ENCODE data around the gene BBS4. TPM values are rescaled to one million over a fixed set of nuclear protein-coding genes. Genes with fewer than 3 reads are reported as not detected.

BBS4 gene
- total RNA-seq, 2 experiments from 2014 or later, result 10.0 to 13.1 TPM

DNA sequence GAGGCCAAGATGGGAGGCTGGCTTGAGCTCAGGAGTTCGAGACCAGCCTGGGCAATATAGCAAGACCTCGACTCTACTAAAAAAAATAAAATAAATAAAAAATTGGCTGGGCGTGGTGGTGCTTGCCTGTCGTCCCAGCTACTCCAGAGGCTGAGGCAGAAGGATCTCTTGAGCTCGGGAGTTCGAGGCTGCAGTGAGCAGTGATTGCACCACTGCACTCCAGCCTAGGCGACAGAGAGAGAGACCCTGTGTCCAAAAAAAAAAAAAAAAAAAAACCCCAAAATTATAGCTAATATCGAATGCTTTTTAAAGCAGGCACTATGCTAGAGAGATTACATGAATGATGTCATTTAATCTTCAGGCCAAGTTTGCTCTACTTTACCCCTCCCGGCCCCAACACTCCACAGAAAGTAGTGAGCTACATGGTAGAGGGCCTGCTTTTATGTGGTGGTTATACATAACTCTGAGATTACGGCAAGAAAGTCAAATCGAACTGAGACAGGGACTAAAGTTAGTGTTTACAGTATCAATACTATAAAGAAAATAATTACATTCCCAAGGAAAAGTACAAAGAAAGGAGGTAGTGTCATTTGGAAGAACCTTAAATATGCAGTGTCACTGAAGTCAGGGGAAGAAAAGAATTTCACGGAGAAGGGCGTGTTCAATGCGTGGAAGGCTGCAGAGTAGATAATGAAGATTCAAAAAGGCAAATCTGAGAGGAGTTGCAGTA, 96.4 kb downstream of the BBS4 start:
- no peak for DNase-seq
- Mint-ChIP-seq H3K9me3 (no peaks in the 10 kb centered on the region), H3K27ac (peak overlapping the region; percentile 99), H3K4me3 (peak overlapping the region; percentile 89), H3K27me3 (no peaks in the 10 kb centered on the region), H3K4me1 (peaks cover 64% of the 10 kb centered on the region), H3K36me3 (ENCODE audit: low read depth) (peaks cover 39% of the 10 kb centered on the region)
- ChIA-PET CTCF (interaction anchor here (0.6 to 1.5 kb wide), 4 partner anchors 9 to 297 kb away, joined by 3 to 4 read pairs (median 4); no protein-coding TSS in a partner anchor), POLR2A (interaction anchor here (0.6 kb wide), 1 partner anchor 60 kb away, joined by 3 read pairs; no protein-coding TSS in a partner anchor)

DNA sequence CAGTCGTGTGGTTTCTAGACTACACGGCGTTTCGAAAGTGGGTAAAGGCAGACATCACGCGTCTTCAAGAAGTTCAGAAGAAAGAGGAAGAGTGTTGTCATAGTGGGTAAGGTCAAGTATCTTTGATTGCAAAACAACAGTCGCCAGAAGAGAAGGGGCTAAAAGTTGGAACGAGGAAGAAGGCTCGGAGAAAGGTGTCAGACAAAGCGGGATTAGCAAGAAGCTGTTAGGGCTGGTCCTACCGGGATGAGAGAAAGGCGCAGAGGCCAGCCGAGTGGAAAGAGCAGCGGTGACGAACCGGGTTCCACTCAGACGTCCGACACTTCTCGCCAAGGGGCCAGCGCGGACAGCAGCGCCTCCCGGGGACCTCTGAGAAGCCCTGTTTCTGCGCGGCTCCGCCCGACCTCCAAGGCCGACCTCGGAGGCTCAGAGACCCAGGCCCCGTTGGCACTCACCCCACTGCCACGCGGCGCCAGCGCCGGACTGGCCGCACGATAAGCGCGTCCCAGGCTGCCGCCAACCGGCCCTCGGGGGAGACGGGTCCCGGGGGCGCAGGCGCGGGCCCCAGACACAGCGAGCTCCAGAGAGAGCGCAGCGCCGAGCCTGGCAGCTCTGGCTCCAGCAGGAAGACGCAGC, 97.1 kb downstream of the BBS4 start:
- ChIA-PET POLR2A (no interaction called here), CTCF (interaction anchor here (0.6 to 1.5 kb wide), 4 partner anchors 10 to 297 kb away, joined by 3 to 4 read pairs (median 4); no protein-coding TSS in a partner anchor)
- H3K4me1 Mint-ChIP-seq, result peaks cover 68% of the 10 kb centered on the region
- H3K36me3 Mint-ChIP-seq (ENCODE audit: low read depth), result peaks cover 34% of the 10 kb centered on the region
- H3K9me3 Mint-ChIP-seq, result no peaks in the 10 kb centered on the region
- peak overlapping the region; percentile 89 for H3K4me3 Mint-ChIP-seq
- peak overlapping the region; percentile 99 for H3K27ac Mint-ChIP-seq
- H3K27me3 Mint-ChIP-seq, result no peaks in the 10 kb centered on the region
- peak; percentile 63 for DNase-seq

- peak within 1 kb of the TSS; percentile 89 for H3K4me3 Mint-ChIP-seq
Measured at GRCh38 chr15:72783640-72784455, 97.8 kb downstream of the BBS4 start, which contains the start of gene ADPGK. Gene ADPGK, minus strand, starts transcription at chr15:72783758. Its CDS starts 67 bp downstream, at chr15:72783691.

DNA sequence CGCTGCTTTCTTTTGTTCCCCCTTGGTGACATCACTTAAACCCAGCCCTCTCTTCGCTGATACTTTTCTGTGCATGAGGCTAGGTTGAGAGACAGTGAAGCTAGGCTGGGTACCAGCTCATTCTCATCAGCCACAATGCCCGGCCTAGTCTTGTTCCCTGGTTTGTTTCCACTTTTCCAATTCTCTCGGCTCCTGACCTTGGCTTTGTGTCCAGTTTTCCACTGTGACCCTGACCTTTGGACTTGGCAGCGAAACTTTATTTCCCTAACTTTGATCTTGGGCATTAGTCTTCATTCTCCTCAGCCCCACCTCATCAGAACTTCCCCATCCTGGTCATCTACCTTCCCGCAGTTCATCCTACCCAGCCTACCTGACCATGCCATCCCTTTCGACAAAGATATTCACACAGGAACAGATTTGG, 98.5 kb downstream of the BBS4 start:
- Mint-ChIP-seq H3K4me3 (peak overlapping the region; percentile 89), H3K27ac (peak overlapping the region; percentile 99), H3K9me3 (no peaks in the 10 kb centered on the region), H3K4me1 (peaks cover 62% of the 10 kb centered on the region), H3K36me3 (ENCODE audit: low read depth) (peaks cover 25% of the 10 kb centered on the region), H3K27me3 (no peaks in the 10 kb centered on the region)
- DNase-seq, result no peak
- ChIA-PET POLR2A (no interaction called here), CTCF (interaction anchor here (0.5 to 1.8 kb wide), 5 partner anchors 9 to 422 kb away, joined by 3 to 5 read pairs (median 3); no protein-coding TSS in a partner anchor)

More at GRCh38 chr15:72783640-72784455, 97.8 kb downstream of the BBS4 start, which contains the start of gene ADPGK:
- no peaks in the 10 kb centered on the region for H3K9me3 Mint-ChIP-seq
- ChIA-PET POLR2A (no interaction called here), CTCF (interaction anchor here (0.6 to 1.8 kb wide), 5 partner anchors 10 to 298 kb away, joined by 3 to 5 read pairs (median 3); no protein-coding TSS in a partner anchor)
- DNase-seq, result peak; percentile 91
- peaks cover 27% of the 10 kb centered on the region for H3K36me3 Mint-ChIP-seq (ENCODE audit: low read depth)
- H3K27me3 Mint-ChIP-seq, result no peaks in the 10 kb centered on the region
- H3K27ac Mint-ChIP-seq, result peak within 1 kb of the TSS; percentile 99
- peaks cover 66% of the 10 kb centered on the region for H3K4me1 Mint-ChIP-seq

GRCh38 chr15:72785432-72785831, 99.4 kb downstream of the BBS4 start:
- peaks cover 2% of the 10 kb centered on the region for H3K27me3 Mint-ChIP-seq
- no peak overlapping the region for H3K4me3 Mint-ChIP-seq
- CTCF ChIA-PET, result interaction anchor here (1.0 to 1.8 kb wide), 2 partner anchors 12 to 19 kb away, joined by 3 to 5 read pairs; no protein-coding TSS in a partner anchor
- peak; percentile 49 for DNase-seq
- H3K9me3 Mint-ChIP-seq, result no peaks in the 10 kb centered on the region
- H3K27ac Mint-ChIP-seq, result peak overlapping the region; percentile 99
- POLR2A ChIA-PET, result no interaction called here
- H3K36me3 Mint-ChIP-seq (ENCODE audit: low read depth), result peaks cover 17% of the 10 kb centered on the region
- peaks cover 54% of the 10 kb centered on the region for H3K4me1 Mint-ChIP-seq

- peaks cover 52% of the 10 kb centered on the region for H3K4me1 Mint-ChIP-seq
- no peak for DNase-seq
- H3K27me3 Mint-ChIP-seq, result peaks cover 6% of the 10 kb centered on the region
- H3K9me3 Mint-ChIP-seq, result no peaks in the 10 kb centered on the region
- H3K27ac Mint-ChIP-seq, result peak overlapping the region; percentile 99
- ChIA-PET POLR2A (no interaction called here), CTCF (interaction anchor here (1.0 to 1.8 kb wide), 2 partner anchors 19 to 50 kb away, joined by 3 to 5 read pairs; no protein-coding TSS in a partner anchor)
- H3K4me3 Mint-ChIP-seq, result no peak overlapping the region
- H3K36me3 Mint-ChIP-seq (ENCODE audit: low read depth), result peaks cover 15% of the 10 kb centered on the region
Measured at GRCh38 chr15:72785841-72786240, 99.8 kb downstream of the BBS4 start.

DNA sequence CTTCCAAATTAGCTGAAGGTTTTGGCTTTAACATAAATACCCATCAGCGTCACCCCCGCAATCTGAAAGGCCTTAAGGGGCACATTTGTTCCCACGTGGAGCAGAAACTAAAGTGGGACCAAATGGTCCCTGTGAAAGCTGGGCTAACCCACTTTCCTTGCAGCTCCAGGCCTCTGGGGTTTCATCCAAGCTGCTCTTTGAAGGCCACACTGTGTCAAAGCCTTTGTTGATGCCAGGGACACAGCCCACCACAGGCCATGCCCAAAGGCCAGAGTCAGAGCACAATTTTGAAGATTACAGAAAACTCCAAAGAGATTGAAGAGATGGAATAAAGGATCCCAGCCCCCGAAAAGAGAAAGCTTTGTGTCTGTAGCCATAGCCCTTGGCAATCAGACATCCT, 100.2 kb downstream of the BBS4 start:
- ChIA-PET CTCF (interaction anchor here (0.6 to 1.0 kb wide), 2 partner anchors 50 to 72 kb away, joined by 3 to 4 read pairs; no protein-coding TSS in a partner anchor), POLR2A (no interaction called here)
- no peaks in the 10 kb centered on the region for H3K9me3 Mint-ChIP-seq
- H3K27me3 Mint-ChIP-seq, result peaks cover 8% of the 10 kb centered on the region
- H3K27ac Mint-ChIP-seq, result peak overlapping the region; percentile 68
- peaks cover 48% of the 10 kb centered on the region for H3K4me1 Mint-ChIP-seq
- DNase-seq, result no peak
- H3K4me3 Mint-ChIP-seq, result no peak overlapping the region
- H3K36me3 Mint-ChIP-seq (ENCODE audit: low read depth), result peaks cover 11% of the 10 kb centered on the region

- ChIA-PET POLR2A (no interaction called here), CTCF (interaction anchor here (0.6 to 1.0 kb wide), 2 partner anchors 51 to 73 kb away, joined by 3 to 4 read pairs; no protein-coding TSS in a partner anchor)
- H3K4me1 Mint-ChIP-seq, result peaks cover 42% of the 10 kb centered on the region
- H3K36me3 Mint-ChIP-seq (ENCODE audit: low read depth), result peaks cover 5% of the 10 kb centered on the region
- H3K27ac Mint-ChIP-seq, result peak overlapping the region; percentile 77
- peaks cover 10% of the 10 kb centered on the region for H3K27me3 Mint-ChIP-seq
- H3K9me3 Mint-ChIP-seq, result no peaks in the 10 kb centered on the region
- no peak for DNase-seq
- peak overlapping the region; percentile 8 for H3K4me3 Mint-ChIP-seq
Measured at GRCh38 chr15:72786676-72787345, 100.8 kb downstream of the BBS4 start.

DNA sequence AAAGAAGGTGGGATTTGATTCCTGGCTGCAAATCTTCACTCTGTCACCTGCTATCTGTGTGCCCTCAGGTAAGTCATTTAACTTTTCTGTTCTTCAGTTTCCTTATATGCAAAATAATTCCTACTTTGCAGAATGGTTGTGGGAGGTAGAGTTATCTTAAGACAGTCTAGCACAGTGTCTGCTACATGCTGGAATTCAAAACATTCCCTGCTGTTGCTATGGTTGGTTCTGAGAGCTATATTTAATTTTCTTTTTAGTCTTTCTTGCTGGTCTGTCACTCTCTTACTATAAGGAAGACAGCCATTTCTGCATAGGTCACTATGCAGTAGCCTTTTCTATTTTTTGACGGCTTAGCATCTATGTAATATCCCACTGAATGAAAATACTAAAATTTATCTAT, 101.5 kb downstream of the BBS4 start:
- H3K4me1 Mint-ChIP-seq, result peaks cover 38% of the 10 kb centered on the region
- peaks cover 10% of the 10 kb centered on the region for H3K27me3 Mint-ChIP-seq
- H3K9me3 Mint-ChIP-seq, result no peaks in the 10 kb centered on the region
- H3K27ac Mint-ChIP-seq, result no peak overlapping the region
- H3K36me3 Mint-ChIP-seq (ENCODE audit: low read depth), result peaks cover 3% of the 10 kb centered on the region
- H3K4me3 Mint-ChIP-seq, result no peak overlapping the region
- no peak for DNase-seq
- POLR2A ChIA-PET, result no interaction called here
- CTCF ChIA-PET, result no interaction called here

All from activated CD4-positive, alpha-beta T cell treated with anti-CD3 and anti-CD28 coated beads, Interleukin-2, amount 10 ng/mL, durations not matched to agents 7 days and 5 days (primary cell).